Measurements from ENCODE around the gene FIP1L1.

GRCh38 chr4:53487766-53488165, 110.3 kb downstream of the FIP1L1 start:
- no peak for TF ChIP-seq E2F1 (CRISPR knock-in tag; IDR thresholded peaks at IDR 0.05)
- TF ChIP-seq, protein P1, sequence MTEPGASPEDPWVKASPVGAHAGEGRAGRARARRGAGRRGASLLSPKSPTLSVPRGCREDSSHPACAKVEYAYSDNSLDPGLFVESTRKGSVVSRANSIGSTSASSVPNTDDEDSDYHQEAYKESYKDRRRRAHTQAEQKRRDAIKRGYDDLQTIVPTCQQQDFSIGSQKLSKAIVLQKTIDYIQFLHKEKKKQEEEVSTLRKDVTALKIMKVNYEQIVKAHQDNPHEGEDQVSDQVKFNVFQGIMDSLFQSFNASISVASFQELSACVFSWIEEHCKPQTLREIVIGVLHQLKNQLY (CRISPR knock-in tag; IDR thresholded peaks at IDR 0.05): no peak
